ENCODE results near the gene NOL3. TPM values are rescaled to one million over a fixed set of nuclear protein-coding genes. Genes with fewer than 3 reads are reported as not detected.

The NOL3 gene
- total and polyA plus RNA-seq, 9 of the 15 experiments (the other 6 are each of a cell fraction or from before 2014, with no cell fraction given), result 0.45 to 14.0 (median 5.4) TPM

GRCh38 chr16:67170168-67170948 is at the start of gene NOL3 (continued):
- no peak for TF ChIP-seq FOXP4 (CRISPR knock-in tag; IDR thresholded peaks at IDR 0.05; ENCODE audit: borderline replicate concordance)
- no peak for TF ChIP-seq EHMT2 (IDR thresholded peaks at IDR 0.05)
- TF ChIP-seq ZNF197 (CRISPR knock-in tag; IDR thresholded peaks at IDR 0.05; ENCODE audit: low read depth), result 0 out of 2 replicates have a peak, but pooled peaks have one; percentile 56
- no peak for TF ChIP-seq JUNB (CRISPR knock-in tag; conservative IDR thresholded peaks at IDR 0.05)
- TF ChIP-seq PHF8 (IDR thresholded peaks at IDR 0.05; ENCODE audit: borderline replicate concordance, low read length), result peak; percentile 68; the same call in 1 of the 2 replicates
- TF ChIP-seq NUFIP1 (IDR thresholded peaks at IDR 0.05; ENCODE audit: partially characterized antibody), result no peak
- no peak for TF ChIP-seq ZBTB1 (CRISPR knock-in tag; IDR thresholded peaks at IDR 0.05; ENCODE audit: borderline replicate concordance, low read depth)
- no peak for TF ChIP-seq ZBED1 (IDR thresholded peaks at IDR 0.05)
- no peak for TF ChIP-seq KLF10 (CRISPR knock-in tag; IDR thresholded peaks at IDR 0.05)
- no peak for TF ChIP-seq HNRNPLL (IDR thresholded peaks at IDR 0.05; ENCODE audit: low read depth, low read length, poor library complexity, severe bottlenecking)
- no peak for TF ChIP-seq TBL1XR1 (IDR thresholded peaks at IDR 0.05; ENCODE audit: low read length in 2 of 2)
- TF ChIP-seq SP1 (CRISPR knock-in tag; IDR thresholded peaks at IDR 0.05), result 0 out of 2 replicates have a peak, but pooled peaks have one; percentile 45
- TF ChIP-seq ZNF586 (CRISPR knock-in tag; conservative IDR thresholded peaks at IDR 0.05), result no peak
- no peak for TF ChIP-seq SP2 (IDR thresholded peaks at IDR 0.05; ENCODE audit: extremely low read depth, low read depth, low read length, poor library complexity, severe bottlenecking)
- TF ChIP-seq U2AF1 (optimal IDR thresholded peaks at IDR 0.05; ENCODE audit: low read depth, low read length), result no peak
- no peak for TF ChIP-seq RUNX1 (IDR thresholded peaks at IDR 0.05; ENCODE audit: low read depth)
- TF ChIP-seq SLC30A9 (CRISPR knock-in tag; IDR thresholded peaks at IDR 0.05), result no peak
- TF ChIP-seq NFIC (IDR thresholded peaks at IDR 0.05), result 0 out of 2 replicates have a peak, but pooled peaks have one; percentile 8
- no peak for TF ChIP-seq CTBP1 (IDR thresholded peaks at IDR 0.05; ENCODE audit: borderline replicate concordance)
- TF ChIP-seq ETV1 (tag; conservative IDR thresholded peaks at IDR 0.05; ENCODE audit: low read depth), result 0 out of 2 replicates have a peak, but pooled peaks have one; percentile 2
- no peak for TF ChIP-seq GTF2F1 (IDR thresholded peaks at IDR 0.05; ENCODE audit: low read depth, low read length)
- TF ChIP-seq SREBF1 (IDR thresholded peaks at IDR 0.05; ENCODE audit: borderline replicate concordance, low read depth, low read length), result no peak
- no peak for TF ChIP-seq NR3C1 (CRISPR knock-in tag; IDR thresholded peaks at IDR 0.05)
- TF ChIP-seq ZKSCAN1 (IDR thresholded peaks at IDR 0.05; ENCODE audit: low read depth, low read length), result no peak
- TF ChIP-seq MEF2D (tag; conservative IDR thresholded peaks at IDR 0.05; ENCODE audit: low read depth), result no peak
- TF ChIP-seq ZNF584 (CRISPR knock-in tag; IDR thresholded peaks at IDR 0.05; ENCODE audit: low read depth), result no peak
- no peak for TF ChIP-seq E2F5 (CRISPR knock-in tag; IDR thresholded peaks at IDR 0.05)
